ENCODE results near the gene ZFP92.

ZFP92 gene

GRCh38 chrX:153457827-153458466 lies 46.7 kb downstream of the ZFP92 start:
- no peak for DNase-seq

GRCh38 chrX:153458476-153458875 lies 47.2 kb downstream of the ZFP92 start:
- DNase-seq, result no peak

GRCh38 chrX:153459986-153460385 lies 48.7 kb downstream of the ZFP92 start:
- DNase-seq, result no peak

GRCh38 chrX:153460826-153461225 lies 49.6 kb downstream of the ZFP92 start:
- peak; percentile 23 to 51 for DNase-seq
